SK-N-SH (cell line): ENCODE measurements around the gene CD160. TPM values are rescaled to one million over a fixed set of nuclear protein-coding genes. Genes with fewer than 3 reads are reported as not detected.

Experiments used
- CTCF ChIA-PET: fragments of 300-600, 350-600 bp; formaldehyde crosslinking; extraction: SDS; loops from one replicate; lab custom pipeline; 2021; lab: Yijun Ruan, JAX
- POLR2A ChIA-PET: fragments of 350-600 bp; sonication (Branson Sonifier 250); formaldehyde crosslinking; extraction: SDS; loops from one replicate; lab custom pipeline; 2020; ENCODE audit warnings: antibody characterized with exemption, inconsistent platforms; lab: Yijun Ruan, JAX
- DNase-seq: peaks from one replicate; pipeline ENCODE4 v3.0.0; 2012
- H2AFZ ChIP-seq: fragments of 200-600 bp; sonication (generic); 2 replicates; pipeline ENCODE4 v1.8.1; 2016; ENCODE audit warnings: antibody characterized with exemption, mild to moderate bottlenecking, low read depth
- H3F3A ChIP-seq: fragments of 200-600 bp; sonication (generic); replicated peaks from 2 replicates; pipeline ENCODE3; 2016; ENCODE audit warnings: antibody characterized with exemption, mild to moderate bottlenecking; ENCODE audit not compliant: insufficient read depth
- H3K27ac ChIP-seq, 2 experiments: fragments of 200-500 bp in 1 of 2; fragments of 200-600 bp in 1 of 2; sonication (Bioruptor generic) in 1 of 2; sonication (generic), shearing (Covaris generic) in 1 of 2; 2 replicates each; pipeline versions ENCODE4 v1.5.1 to v1.6.1; 2014 to 2016; ENCODE audit warnings: low read depth in 2 of 2, inconsistent platforms in 1 of 2, low read length in 1 of 2, mild to moderate bottlenecking in 1 of 2, mixed read lengths in 1 of 2
- H3K27me3 ChIP-seq: fragments of 200-600 bp; sonication (generic), shearing (Covaris generic); 2 replicates; pipeline ENCODE4 v1.6.1; 2016; ENCODE audit warnings: mixed run types; ENCODE audit not compliant: insufficient read depth
- H3K36me3 ChIP-seq, 2 experiments: fragments of 200-500 bp in 1 of 2; fragments of 200-600 bp in 1 of 2; sonication (Bioruptor generic) in 1 of 2; sonication (generic) in 1 of 2; replicated peaks in 1 of 2; 2 replicates each; pipeline versions ENCODE3 to v1.5.1; 2014 to 2016; ENCODE audit warnings: low read length in 1 of 2, mild to moderate bottlenecking in 1 of 2; ENCODE audit not compliant: insufficient read depth in 2 of 2, control insufficient read depth in 1 of 2
- H3K4me1 ChIP-seq, 2 experiments: fragments of 200-500 bp in 1 of 2; fragments of 200-600 bp in 1 of 2; sonication (Bioruptor generic) in 1 of 2; sonication (generic), shearing (Covaris generic) in 1 of 2; 2 replicates each; pipeline versions ENCODE4 v1.5.1 to v1.6.1; 2014 to 2016; ENCODE audit warnings: low read depth in 1 of 2, low read length in 1 of 2, mixed run types in 1 of 2; ENCODE audit not compliant: insufficient read depth in 2 of 2, control insufficient read depth in 1 of 2
- H3K4me2 ChIP-seq: fragments of 200-600 bp; sonication (generic), shearing (Covaris generic); 2 replicates; pipeline ENCODE4 v1.6.1; 2017; ENCODE audit warnings: mixed run types
- H3K4me3 ChIP-seq, 2 experiments: fragments of 200-500 bp in 1 of 2; fragments of 200-600 bp in 1 of 2; sonication (Bioruptor generic) in 1 of 2; sonication (generic), shearing (Covaris generic) in 1 of 2; 2 replicates each; pipeline versions ENCODE4 v1.5.1 to v1.8.1; 2014 to 2016; ENCODE audit warnings: low read depth in 2 of 2, inconsistent platforms in 1 of 2, low read length in 1 of 2, mild to moderate bottlenecking in 1 of 2, mixed read lengths in 1 of 2, moderate library complexity in 1 of 2
- H3K79me2 ChIP-seq: fragments of 200-600 bp; sonication (generic); 2 replicates; pipeline ENCODE4 v1.8.1; 2017; ENCODE audit warnings: mild to moderate bottlenecking; ENCODE audit not compliant: insufficient read depth
- H3K9ac ChIP-seq: fragments of 200-600 bp; sonication (generic); 2 replicates; pipeline ENCODE4 v1.6.1; 2017; ENCODE audit warnings: mixed run types
- H3K9me2 ChIP-seq: fragments of 200-600 bp; sonication (generic); 2 replicates; pipeline ENCODE4 v1.6.1; 2017; ENCODE audit warnings: mixed run types
- H3K9me3 ChIP-seq: fragments of 200-600 bp; sonication (generic); 2 replicates; pipeline ENCODE4 v1.6.1; 2017; ENCODE audit warnings: mixed run types, mild to moderate bottlenecking, moderate library complexity
- H4K20me1 ChIP-seq: fragments of 200-600 bp; sonication (generic); 2 replicates; pipeline ENCODE4 v1.6.1; 2017; ENCODE audit warnings: mild to moderate bottlenecking, mixed run types; ENCODE audit not compliant: insufficient read depth
- CHD2 ChIP-seq: fragments of 150-350 bp; IDR thresholded peaks from 2 replicates; pipeline ENCODE4 v1.6.1; 2018; ENCODE audit warnings: low read length; ENCODE audit not compliant: partially characterized antibody
- ELF1 ChIP-seq: IDR thresholded peaks from 2 replicates; pipeline ENCODE4 v1.4.0; 2012
- FOXJ3 ChIP-seq: sonication (generic); formaldehyde crosslinking; IDR thresholded peaks from 2 replicates; pipeline ENCODE4 v1.5.1; 2020; ENCODE audit warnings: mild to moderate bottlenecking, missing genetic modification reagents
- FOXM1 ChIP-seq: IDR thresholded peaks from 2 replicates; pipeline ENCODE4 v1.4.0; 2012; ENCODE audit warnings: low read depth, mild to moderate bottlenecking
- POLR2AphosphoS5 ChIP-seq: IDR thresholded peaks from 2 replicates; pipeline ENCODE4 v1.6.1; 2012; ENCODE audit warnings: low read depth, low read length
- RCOR1 ChIP-seq: fragments of 150-350 bp; IDR thresholded peaks from 2 replicates; pipeline ENCODE4 v1.6.1; 2017; ENCODE audit warnings: antibody characterized with exemption, low read length
- REST ChIP-seq: IDR thresholded peaks from 2 replicates; pipeline ENCODE4 v1.6.1; 2012; ENCODE audit warnings: mild to moderate bottlenecking, low read depth, low read length, moderate library complexity
- RFX5 ChIP-seq: IDR thresholded peaks from 2 replicates; pipeline ENCODE4 v1.6.1; 2012; ENCODE audit warnings: mild to moderate bottlenecking, improper control_type of control experiment, low read length
- TAF1 ChIP-seq: IDR thresholded peaks from 2 replicates; pipeline ENCODE4 v1.6.1; 2012; ENCODE audit warnings: low read depth, mild to moderate bottlenecking, low read length, moderate library complexity, borderline replicate concordance
- TCF12 ChIP-seq: IDR thresholded peaks from 2 replicates; pipeline ENCODE4 v1.4.0; 2012
- WGBS: methylation state at CpG from one replicate; pipeline ENCODE4 v1.1.6; 2017; ENCODE audit warnings: low lambda C conversion rate; 5-methylcytosine and 5-hydroxymethylcytosine counted together
- polyA plus RNA-seq, 3 experiments: library from polyadenylated mRNA; depleted of rRNA; stranded (reverse); fragments of >200 nt; gene quantifications; 2 replicates each; pipeline ENCODE4 v1.2.3, GENCODE V29; 2012

CD160 gene
- polyA plus RNA-seq, 1 of the 3 experiments (the other 2 are of a cell fraction), result not detected

- Histone ChIP-seq H3F3A (no peaks in the 10 kb centered on the region), H3K27me3 (no peaks in the 10 kb centered on the region), H3K27ac (no peak overlapping the region), H3K4me3 (no peak overlapping the region), H4K20me1 (no peaks in the 10 kb centered on the region), H3K4me2 (no peak overlapping the region), H3K9me3 (no peaks in the 10 kb centered on the region), H3K36me3 (peaks cover 7 to 10% of the 10 kb centered on the region in 2 experiments), H3K9me2 (no peaks in the 10 kb centered on the region), H3K79me2 (no peaks in the 10 kb centered on the region), H3K4me1 (no peaks in the 10 kb centered on the region), H3K9ac (no peak overlapping the region), H2AFZ (no peak overlapping the region)
- POLR2A ChIA-PET, result no interaction called here
- CTCF ChIA-PET, result interaction anchor here (6.6 kb wide), 1 partner anchor 15 kb away, joined by 25 read pairs; no protein-coding TSS in a partner anchor
- WGBS, result 95% methylated on average over 1 of the region's 1 CpG
- no peak for DNase-seq
- no peak for TF ChIP-seq FOXM1
These were observed 16.9 kb downstream of the CD160 start for GRCh38 chr1:145736191-145736590.

- DNase-seq, result no peak
- H3K27me3 ChIP-seq, result no peaks in the 10 kb centered on the region
- CTCF ChIA-PET, result interaction anchor here (1.2 to 2.1 kb wide), 2 partner anchors 19 to 20 kb away, joined by 4 to 6 read pairs; no protein-coding TSS in a partner anchor
- no peak overlapping the region for H3K9ac ChIP-seq
- no peak overlapping the region for H2AFZ ChIP-seq
- H4K20me1 ChIP-seq, result no peaks in the 10 kb centered on the region
- no peak overlapping the region for H3K4me2 ChIP-seq
- H3K27ac ChIP-seq, result no peak overlapping the region
- no peaks in the 10 kb centered on the region for H3K4me1 ChIP-seq
- POLR2A ChIA-PET, result no interaction called here
- no peaks in the 10 kb centered on the region for H3K9me3 ChIP-seq
- H3K79me2 ChIP-seq, result no peaks in the 10 kb centered on the region
- H3K9me2 ChIP-seq, result no peaks in the 10 kb centered on the region
- H3K36me3 ChIP-seq, result peaks cover 31 to 39% of the 10 kb centered on the region in 2 experiments
- WGBS, result 79% methylated on average over 4 of the region's 4 CpGs
- TF ChIP-seq RCOR1 (no peak), TCF12 (no peak), REST (no peak), FOXM1 (no peak), ELF1 (no peak), FOXJ3 (CRISPR knock-in tag) (no peak), POLR2AphosphoS5 (no peak), TAF1 (no peak), CHD2 (no peak), RFX5 (no peak)
- no peaks in the 10 kb centered on the region for H3F3A ChIP-seq
- no peak overlapping the region for H3K4me3 ChIP-seq
These were observed 21.0 kb downstream of the CD160 start for GRCh38 chr1:145740269-145740668.
